Left ventricle myocardium inferior (tissue), 1 donor: ENCODE results near the gene GAS2L3. TPM values are rescaled to one million over a fixed set of nuclear protein-coding genes. Genes with fewer than 3 reads are reported as not detected.
"Not testable (repeated sequence)": the region's sequence is repeated elsewhere in the genome, so short reads cannot be mapped to it uniquely, and the experiment has no call there.

Source experiments
- DNase-seq: peaks from one replicate; pipeline ENCODE4 v3.0.0-alpha.2; 2020
- H3K27ac ChIP-seq: fragments of 200-600 bp; replicated peaks from 2 replicates; pipeline ENCODE4 v1.8.0; 2021
- H3K27me3 ChIP-seq: fragments of 200-600 bp; 2 replicates; pipeline ENCODE4 v1.8.0; 2021; ENCODE audit warnings: low read depth
- H3K36me3 ChIP-seq: fragments of 200-600 bp; 2 replicates; pipeline ENCODE4 v1.8.0; 2021
- H3K4me1 ChIP-seq: fragments of 200-600 bp; 2 replicates; pipeline ENCODE4 v1.8.0; 2021
- H3K4me3 ChIP-seq: fragments of 200-600 bp; 2 replicates; pipeline ENCODE4 v1.8.0; 2021; ENCODE audit warnings: mild to moderate bottlenecking, moderate library complexity
- H3K9me3 ChIP-seq: fragments of 200-600 bp; replicated peaks from 2 replicates; pipeline ENCODE4 v1.8.0; 2021
- CTCF ChIP-seq: fragments of 200-600 bp; IDR thresholded peaks from 2 replicates; pipeline ENCODE4 v1.8.0; 2021; ENCODE audit warnings: antibody characterized with exemption, mild to moderate bottlenecking, borderline replicate concordance
- intact Hi-C: fragments of 100-400 bp; cut with micrococcal nuclease; formaldehyde crosslinking; loops from one replicate; pipeline ENCODE4 v1.11.0; 2022
- total RNA-seq: library from RNA; stranded (reverse); fragmentation: NEBNext Ultra II Directional; extraction: Animal tissue kit (Norgen Biotek cat#: 25700); gene quantifications from one replicate; pipeline ENCODE4 v1.2.1, GENCODE V29; 2021
- donor health status: DM: no; HTN: yes; CAD: no; lungs with severe emphysema.

Gene GAS2L3
- total RNA-seq, 1 donor from 2014 or later = 1.8 TPM

GRCh38 chr12:100593490-100593889 is 20.0 kb downstream of the GAS2L3 start:
- TF ChIP-seq CTCF = no peak
- no peak for DNase-seq
- intact Hi-C loops = no loop called here
- H3K27me3 ChIP-seq = no peaks in the 10 kb centered on the region
- H3K36me3 ChIP-seq = no peaks in the 10 kb centered on the region
- no peaks in the 10 kb centered on the region for H3K4me1 ChIP-seq
- H3K4me3 ChIP-seq = peak overlapping the region; percentile 14
- H3K9me3 ChIP-seq = peaks cover 21% of the 10 kb centered on the region
- peak overlapping the region; percentile 24 for H3K27ac ChIP-seq

- intact Hi-C loops = no loop called here
- no peak for DNase-seq
- TF ChIP-seq CTCF = no peak
- H3K36me3 ChIP-seq = no peaks in the 10 kb centered on the region
- no peak overlapping the region for H3K27ac ChIP-seq
- no peaks in the 10 kb centered on the region for H3K4me1 ChIP-seq
- no peaks in the 10 kb centered on the region for H3K27me3 ChIP-seq
- H3K9me3 ChIP-seq = peaks cover 7% of the 10 kb centered on the region
- no peak overlapping the region for H3K4me3 ChIP-seq
Observed at GRCh38 chr12:100601626-100602025, 28.1 kb downstream of the GAS2L3 start.

DNA sequence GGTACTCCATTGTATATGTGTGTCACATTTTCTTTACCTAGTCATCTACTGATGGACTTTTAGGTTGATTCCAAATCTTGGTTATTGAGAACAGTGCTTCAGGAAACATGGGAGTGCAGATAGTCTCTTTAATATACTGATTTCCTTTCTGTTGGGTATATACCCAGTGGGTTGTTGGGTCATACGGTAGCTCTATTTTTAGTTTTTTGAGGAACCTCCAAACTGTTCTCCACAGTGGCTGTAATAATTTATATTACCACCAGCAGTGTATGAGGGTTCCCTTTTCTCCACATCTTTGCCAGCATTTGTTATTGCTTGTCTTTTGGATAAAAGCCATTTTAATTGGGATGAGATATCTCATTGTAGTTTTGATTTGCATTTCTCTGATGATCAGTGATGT is 29.5 kb downstream of the GAS2L3 start:
- H3K27ac ChIP-seq, DNase-seq, intact Hi-C loops, H3K4me1 ChIP-seq, H3K36me3 ChIP-seq, H3K27me3 ChIP-seq, H3K4me3 ChIP-seq: not testable (repeated sequence)
- peaks cover 16% of the 10 kb centered on the region for H3K9me3 ChIP-seq

DNA sequence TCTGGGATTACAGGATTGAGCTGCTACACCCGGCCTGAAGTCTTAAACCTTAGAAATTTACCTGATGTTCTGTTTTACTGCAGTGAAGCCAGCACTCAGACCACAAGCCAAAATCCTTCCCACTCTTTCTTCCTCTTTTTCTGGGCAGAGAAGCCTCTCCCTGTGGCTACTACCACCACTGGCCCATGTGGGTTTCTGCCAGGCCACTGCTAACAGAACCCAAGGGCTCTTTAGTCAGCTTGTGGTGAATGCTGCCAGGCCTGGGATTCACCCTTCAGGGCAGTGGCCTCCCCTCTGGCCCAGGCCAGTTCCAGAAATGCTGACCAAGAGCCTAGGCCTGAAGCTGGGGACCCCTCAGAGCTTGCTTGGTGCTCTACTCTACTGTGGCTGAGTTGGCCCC is 35.3 kb downstream of the GAS2L3 start:
- peaks cover 16% of the 10 kb centered on the region for H3K9me3 ChIP-seq
- intact Hi-C loops = no loop called here
- TF ChIP-seq CTCF = no peak
- no peaks in the 10 kb centered on the region for H3K4me1 ChIP-seq
- no peak overlapping the region for H3K27ac ChIP-seq
- DNase-seq = no peak
- H3K4me3 ChIP-seq = no peak overlapping the region
- no peaks in the 10 kb centered on the region for H3K27me3 ChIP-seq
- no peaks in the 10 kb centered on the region for H3K36me3 ChIP-seq

DNA sequence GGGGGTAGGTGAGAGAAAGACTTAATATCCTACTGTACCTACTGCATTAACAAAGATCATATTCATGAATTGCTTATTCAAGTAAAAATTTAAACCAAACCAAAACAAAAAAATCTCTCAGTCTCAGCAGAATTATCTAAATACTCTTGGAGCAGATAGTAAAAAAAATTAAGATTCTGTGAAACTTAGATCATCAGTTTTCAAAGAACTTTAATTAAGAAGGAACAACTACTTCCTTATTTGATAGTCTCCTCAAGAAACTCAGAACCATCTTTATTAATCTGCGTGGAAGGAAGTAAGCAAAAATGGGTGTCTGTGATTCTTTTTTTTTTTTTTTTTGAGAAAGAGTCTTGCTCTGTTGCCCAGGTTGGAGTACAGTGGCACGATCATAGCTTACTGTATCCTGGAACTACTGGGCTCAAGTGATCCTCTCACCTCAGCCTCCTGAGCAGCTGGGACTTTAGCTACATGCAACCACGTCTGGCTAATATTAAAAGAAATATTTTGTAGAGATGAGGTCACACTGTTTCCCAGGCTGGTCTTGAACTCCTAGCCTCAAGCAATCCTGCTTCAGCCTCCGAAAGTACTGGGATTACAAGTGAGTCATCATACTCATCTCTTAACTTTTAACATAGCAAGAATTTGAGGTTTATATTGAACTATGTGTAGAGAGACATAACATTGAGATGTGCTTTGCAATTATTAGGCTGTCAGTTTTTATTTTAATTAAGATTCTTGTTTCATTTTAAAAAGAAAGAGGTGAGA is 37.4 kb downstream of the GAS2L3 start:
- Histone ChIP-seq H3K36me3 (no peaks in the 10 kb centered on the region), H3K9me3 (peaks cover 15% of the 10 kb centered on the region), H3K4me1 (no peaks in the 10 kb centered on the region), H3K27ac (no peak overlapping the region), H3K4me3 (no peak overlapping the region), H3K27me3 (no peaks in the 10 kb centered on the region)
- TF ChIP-seq CTCF = no peak
- intact Hi-C loops = no loop called here
- no peak for DNase-seq

GRCh38 chr12:100612606-100613005 is 39.1 kb downstream of the GAS2L3 start:
- no peaks in the 10 kb centered on the region for H3K4me1 ChIP-seq
- intact Hi-C loops = no loop called here

More at GRCh38 chr12:100612606-100613005, 39.1 kb downstream of the GAS2L3 start:
- no peak for TF ChIP-seq CTCF
- no peaks in the 10 kb centered on the region for H3K27me3 ChIP-seq
- no peaks in the 10 kb centered on the region for H3K9me3 ChIP-seq
- no peak overlapping the region for H3K4me3 ChIP-seq
- H3K36me3 ChIP-seq = no peaks in the 10 kb centered on the region
- DNase-seq = no peak
- no peak overlapping the region for H3K27ac ChIP-seq
